Activated CD4-positive, CD25-positive, alpha-beta regulatory T cell (primary cell): ENCODE results near the gene LBP.
"Not testable (repeated sequence)": the region's sequence is repeated elsewhere in the genome, so short reads cannot be mapped to it uniquely, and the experiment has no call there.

Experiments used
- DNase-seq, 4 experiments: peaks; one replicate each; lab custom pipeline; 2025; lab: John Stamatoyannopoulos, UW

The LBP gene

DNA sequence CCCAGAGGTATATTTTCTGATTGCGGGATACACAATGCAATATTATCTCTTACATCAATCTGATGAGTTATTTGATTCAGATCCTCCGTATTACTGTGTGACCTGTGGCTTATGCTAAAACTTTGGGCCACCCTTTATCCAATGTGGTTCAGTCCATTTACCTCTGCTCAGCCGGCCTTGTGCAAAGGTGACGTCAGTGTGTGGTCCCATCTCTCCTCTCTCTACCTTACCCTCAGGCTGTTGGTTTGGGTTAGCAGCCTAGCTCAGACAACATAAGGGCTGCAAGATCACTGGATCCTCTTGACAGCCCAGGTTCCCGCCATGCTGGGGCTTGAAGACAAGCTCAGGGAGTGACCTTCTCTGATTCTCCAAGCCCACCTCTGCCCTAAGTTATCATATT, 55.8 kb downstream of the LBP start:
- no peak for DNase-seq

DNA sequence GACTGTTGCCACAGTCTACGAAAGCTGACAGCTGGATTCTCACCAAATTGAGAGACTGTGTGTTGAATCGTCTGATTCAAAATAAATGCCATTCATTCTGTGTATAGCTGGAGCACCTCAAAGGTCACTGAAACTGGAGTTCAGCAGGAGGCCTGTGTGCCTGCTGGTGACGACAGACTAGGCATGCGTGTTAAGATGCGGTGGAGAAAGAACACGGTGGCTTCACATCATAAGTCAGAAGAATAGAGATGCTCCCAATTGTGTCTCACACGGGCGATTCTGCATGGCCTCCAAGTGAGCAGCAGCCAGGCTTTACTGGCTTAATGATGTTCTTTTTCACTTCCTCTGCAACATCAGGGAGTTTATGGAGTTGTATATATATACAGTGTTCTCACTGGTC, 56.5 kb downstream of the LBP start:
- no peak for DNase-seq

DNA sequence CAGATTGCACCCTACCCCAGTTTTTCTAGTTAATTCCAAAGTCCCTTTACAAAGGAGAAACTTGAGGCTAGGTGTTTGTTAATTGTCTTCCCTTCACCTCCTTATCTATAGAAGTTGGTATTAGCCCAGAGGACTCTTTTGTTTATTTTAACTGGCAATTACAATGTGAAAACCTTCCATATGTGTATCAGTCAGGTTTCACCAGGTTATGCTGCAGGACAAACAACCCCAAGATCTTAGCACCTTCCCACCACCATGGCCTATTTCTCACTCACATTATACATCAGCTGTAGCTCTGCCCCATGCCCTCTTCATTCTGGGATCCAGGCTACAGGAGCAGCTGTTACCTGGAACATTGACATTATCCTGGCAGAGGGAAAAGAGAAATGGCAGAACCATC, 57.7 kb downstream of the LBP start:
- no peak for DNase-seq

DNA sequence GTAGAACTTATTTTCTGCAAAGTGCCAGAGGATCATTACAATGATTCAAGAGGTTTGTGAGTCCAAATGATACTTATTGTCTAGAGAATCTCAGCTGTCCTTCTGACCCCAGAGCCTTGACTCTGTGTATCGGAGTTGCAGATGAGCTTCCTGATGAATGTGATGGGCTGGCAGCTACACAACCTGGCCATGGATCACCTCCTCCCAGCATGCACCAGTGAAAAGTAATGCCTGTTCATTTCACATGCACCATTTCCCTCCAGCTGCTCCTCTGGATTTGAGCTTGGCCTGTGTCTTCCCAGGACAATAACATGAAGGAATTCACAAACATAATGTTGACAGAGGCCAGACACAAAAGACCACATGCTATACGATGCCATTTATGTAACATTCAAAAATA, 58.9 kb downstream of the LBP start:
- no peak for DNase-seq

GRCh38 chr20:38406476-38406875, 60.2 kb downstream of the LBP start:
- no peak for DNase-seq

DNA sequence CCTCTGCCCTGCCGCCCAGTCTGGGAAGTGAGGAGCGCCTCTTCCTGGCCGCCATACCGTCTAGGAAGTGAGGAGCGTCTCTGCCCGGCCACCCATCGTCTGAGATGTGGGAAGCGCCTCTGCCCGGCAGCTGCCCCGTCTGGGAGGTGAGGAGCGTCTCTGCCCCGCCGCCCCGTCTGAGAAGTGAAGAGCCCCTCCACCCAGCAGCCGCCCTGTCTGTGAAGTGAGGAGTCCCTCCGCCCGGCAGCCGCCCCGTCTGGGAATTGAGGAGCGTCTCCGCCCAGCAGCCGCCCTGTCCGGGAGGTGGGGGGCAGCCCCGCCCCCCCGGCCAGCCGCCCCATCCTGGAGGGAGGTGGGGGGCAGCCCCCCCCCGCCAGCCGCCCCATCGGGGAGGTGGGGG, 61.0 kb downstream of the LBP start:
- no peak for DNase-seq

DNA sequence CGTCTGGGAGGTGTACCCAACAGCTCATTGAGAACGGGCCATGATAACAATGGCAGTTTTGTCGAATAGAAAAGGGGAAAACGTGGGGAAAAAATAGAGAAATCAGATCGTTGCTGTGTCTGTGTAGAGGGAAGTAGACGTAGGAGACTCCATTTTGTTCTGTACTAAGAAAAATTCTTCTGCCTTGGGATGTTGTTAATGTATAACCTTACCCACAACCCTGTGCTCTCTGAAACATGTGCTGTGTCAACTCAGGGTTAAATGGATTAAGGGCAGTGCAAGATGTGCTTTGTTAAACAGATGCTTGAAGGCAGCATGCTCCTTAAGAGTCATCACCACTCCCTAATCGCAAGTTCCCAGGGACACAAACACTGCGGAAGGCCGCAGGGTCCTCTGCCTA, 61.5 kb downstream of the LBP start:
- not testable (repeated sequence) for DNase-seq

DNA sequence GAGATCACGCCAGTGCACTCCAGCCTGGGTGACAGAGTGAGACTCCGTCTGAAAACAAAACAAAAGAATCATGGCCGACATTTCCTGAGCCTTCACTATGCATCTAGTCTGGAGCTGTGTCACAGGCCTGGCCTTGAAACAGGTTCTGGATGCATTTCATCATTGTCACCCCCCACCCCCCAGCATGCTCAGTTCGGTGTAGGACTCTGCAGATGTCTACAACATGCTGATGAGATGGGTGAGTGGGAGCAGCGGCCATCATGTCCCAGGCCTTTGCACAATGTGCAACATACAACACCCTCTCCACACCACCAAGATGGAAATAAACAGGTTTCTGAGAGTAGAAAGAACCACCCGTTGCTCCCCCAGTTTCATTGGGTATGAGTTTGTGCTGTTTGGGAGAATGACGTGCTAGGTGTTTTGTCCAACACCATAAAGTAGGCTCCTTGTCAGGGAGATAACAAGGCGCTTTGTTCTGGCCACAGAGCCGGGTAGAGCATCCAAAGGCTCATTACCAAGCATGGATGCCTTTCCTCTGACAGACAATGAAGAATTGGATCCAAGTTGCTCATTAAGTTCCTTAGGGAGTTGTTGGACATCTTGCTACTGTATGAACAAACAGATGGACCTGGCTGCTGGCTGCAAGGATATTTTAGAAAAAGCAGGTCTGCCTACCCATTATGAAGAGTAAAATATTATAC, 66.7 kb downstream of the LBP start:
- no peak for DNase-seq

GRCh38 chr20:38414769-38415450, 68.6 kb downstream of the LBP start:
- no peak for DNase-seq

DNA sequence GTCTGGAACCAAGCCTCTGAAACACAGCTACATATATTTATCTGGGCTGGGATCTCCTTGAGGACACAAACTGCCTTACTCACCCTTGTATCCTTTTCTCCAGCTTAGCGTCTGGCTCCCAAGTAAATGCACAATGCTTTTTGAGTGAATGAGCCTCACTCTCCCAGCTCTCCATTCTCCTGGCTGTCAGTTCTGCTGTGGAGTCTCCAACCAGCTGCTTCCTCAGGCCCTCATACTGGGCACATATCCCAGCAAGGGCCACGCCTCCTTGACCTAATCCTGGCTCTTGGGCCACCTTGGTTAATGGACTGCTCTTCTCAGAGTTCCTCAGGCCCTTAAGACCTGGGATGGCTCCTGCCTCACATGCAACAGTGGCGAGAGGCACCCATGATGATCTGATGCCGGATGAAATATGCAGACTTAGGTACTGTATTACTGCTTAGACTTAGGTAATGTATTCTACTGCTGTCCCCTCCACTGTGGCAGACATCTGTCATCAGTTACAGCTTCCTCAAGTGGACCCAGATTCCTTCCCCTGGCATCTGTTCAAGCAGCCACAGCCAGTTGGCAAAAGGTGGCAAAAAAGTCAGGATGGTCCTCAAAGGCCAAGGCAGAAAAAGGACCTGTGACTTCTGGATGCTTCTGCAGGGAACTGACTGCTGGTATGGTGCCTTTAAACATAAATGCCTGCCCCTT, 72.4 kb downstream of the LBP start:
- no peak for DNase-seq

- no peak for DNase-seq
Measured at GRCh38 chr20:38420388-38421085, 74.3 kb downstream of the LBP start.

DNA sequence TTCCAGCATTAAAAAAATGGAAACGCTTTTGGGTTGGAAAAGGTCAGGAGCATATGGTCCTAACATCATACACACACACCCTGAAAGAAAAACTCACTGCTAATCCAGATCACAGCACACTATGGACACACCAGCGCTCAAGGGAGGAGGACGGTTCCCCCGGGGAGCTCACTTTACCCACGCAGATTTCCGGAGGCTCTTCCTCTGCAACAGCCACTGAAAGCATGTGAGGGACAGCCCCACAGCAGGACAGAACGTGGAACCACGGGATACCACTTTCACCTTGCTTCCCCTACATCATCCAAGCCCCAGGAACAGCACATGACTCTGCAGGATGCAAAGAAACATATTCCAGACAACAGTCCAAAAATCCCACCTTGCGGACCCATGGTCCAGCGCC, 75.6 kb downstream of the LBP start:
- no peak for DNase-seq

- DNase-seq, result no peak
Measured at GRCh38 chr20:38423541-38423940, 77.3 kb downstream of the LBP start.

DNA sequence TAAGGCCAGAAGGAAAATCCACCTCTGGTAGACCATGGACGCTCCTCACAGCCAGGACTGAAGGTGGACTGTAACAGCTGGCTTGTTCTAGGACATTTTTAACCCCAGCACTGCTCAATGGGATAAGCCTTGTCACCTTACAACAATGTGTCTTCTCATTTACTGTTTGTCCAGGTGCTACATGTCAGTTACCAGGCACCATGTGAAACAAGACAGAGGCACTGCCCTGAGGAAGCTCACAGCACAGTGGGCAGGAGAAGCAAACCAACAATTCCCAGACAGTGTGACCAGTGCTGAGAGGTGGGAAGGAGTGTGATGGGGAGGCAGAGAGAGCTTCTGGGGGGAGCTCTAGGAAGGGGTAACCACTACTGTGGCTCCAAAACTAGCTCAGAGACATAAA, 78.1 kb downstream of the LBP start:
- DNase-seq, result no peak

GRCh38 chr20:38426006-38426897, 80.0 kb downstream of the LBP start:
- no peak for DNase-seq
